GM23338 (cell line): Measurements from ENCODE around the gene CDX1. TPM values are rescaled to one million over a fixed set of nuclear protein-coding genes. Genes with fewer than 3 reads are reported as not detected.

Experiments used
- ATAC-seq: fragments of 200-7000 bp; cut with Tn5 transposase; 3 replicates; pipeline ENCODE4 v1.9.1; 2020
- DNase-seq: peaks from one replicate; pipeline ENCODE4 v3.0.0-alpha.2; 2015; ENCODE audit warnings: low spot score
- H2AFZ ChIP-seq: fragments of 200-600 bp; sonication (generic); 2 replicates; pipeline ENCODE4 v1.8.0; 2016; ENCODE audit warnings: antibody characterized with exemption, mild to moderate bottlenecking, moderate library complexity
- H3F3A ChIP-seq: fragments of 200-600 bp; sonication (generic); replicated peaks from 2 replicates; pipeline ENCODE4 v1.8.0; 2017; ENCODE audit warnings: antibody characterized with exemption, mixed run types, low read depth
- H3K27ac ChIP-seq: fragments of 200-600 bp; sonication (generic); 2 replicates; pipeline ENCODE4 v1.6.1; 2016; ENCODE audit warnings: low read depth
- H3K27me3 ChIP-seq: fragments of 200-600 bp; sonication (generic); 2 replicates; pipeline ENCODE4 v1.8.0; 2016; ENCODE audit warnings: mild to moderate bottlenecking, mixed run types, moderate library complexity; ENCODE audit not compliant: insufficient read depth
- H3K36me3 ChIP-seq: fragments of 200-600 bp; sonication (generic); 2 replicates; pipeline ENCODE4 v1.8.0; 2016; ENCODE audit warnings: mild to moderate bottlenecking; ENCODE audit not compliant: insufficient read depth
- H3K4me1 ChIP-seq: fragments of 200-600 bp; sonication (generic); 2 replicates; pipeline ENCODE4 v1.8.0; 2016; ENCODE audit warnings: mild to moderate bottlenecking, moderate library complexity; ENCODE audit not compliant: insufficient read depth
- H3K4me2 ChIP-seq: fragments of 200-600 bp; sonication (generic); 2 replicates; pipeline ENCODE4 v1.7.1; 2017; ENCODE audit warnings: mixed run types
- H3K4me3 ChIP-seq: fragments of 200-600 bp; sonication (generic); 2 replicates; pipeline ENCODE4 v1.6.1; 2016; ENCODE audit warnings: mixed run types
- H3K79me2 ChIP-seq: fragments of 200-600 bp; sonication (generic); replicated peaks from 2 replicates; pipeline ENCODE4 v1.8.0; 2017; ENCODE audit warnings: mild to moderate bottlenecking; ENCODE audit not compliant: insufficient read depth
- H3K9me2 ChIP-seq: fragments of 200-600 bp; sonication (generic); 2 replicates; pipeline ENCODE4 v1.8.0; 2017; ENCODE audit not compliant: insufficient read depth
- H4K20me1 ChIP-seq: fragments of 200-600 bp; sonication (generic); replicated peaks from 2 replicates; pipeline ENCODE4 v1.8.0; 2017; ENCODE audit warnings: mild to moderate bottlenecking; ENCODE audit not compliant: insufficient read depth
- H3K27ac Mint-ChIP-seq: 2 replicates; pipeline ENCODE4 v1.8.0; 2020; ENCODE audit warnings: inconsistent platforms, mild to moderate bottlenecking, moderate library complexity, mixed read lengths
- H3K27me3 Mint-ChIP-seq: 3 replicates; pipeline ENCODE4 v1.8.0; 2022; ENCODE audit warnings: low read depth, mild to moderate bottlenecking, moderate library complexity, mixed read lengths, inconsistent platforms; ENCODE audit not compliant: insufficient read depth, poor library complexity
- H3K36me3 Mint-ChIP-seq: 3 replicates; pipeline ENCODE4 v1.8.0; 2021; ENCODE audit warnings: low read depth, mild to moderate bottlenecking, inconsistent platforms, moderate library complexity, mixed read lengths
- H3K4me1 Mint-ChIP-seq: 3 replicates; pipeline ENCODE4 v1.8.0; 2020; ENCODE audit warnings: mild to moderate bottlenecking, inconsistent platforms, mixed read lengths
- H3K4me3 Mint-ChIP-seq: 3 replicates; pipeline ENCODE4 v1.8.0; 2021; ENCODE audit warnings: moderate library complexity, mild to moderate bottlenecking, inconsistent platforms, mixed read lengths
- H3K9me3 Mint-ChIP-seq: 3 replicates; pipeline ENCODE4 v1.8.0; 2020; ENCODE audit warnings: moderate library complexity, mild to moderate bottlenecking, inconsistent platforms, mixed read lengths
- EZH2phosphoT487 ChIP-seq: fragments of 200-600 bp; sonication (generic); IDR thresholded peaks from one replicate; pipeline ENCODE4 v1.8.1; 2018; ENCODE audit warnings: antibody characterized with exemption; ENCODE audit not compliant: unreplicated experiment
- NANOG ChIP-seq: IDR thresholded peaks from 2 replicates; pipeline ENCODE4 v1.6.1; 2016; ENCODE audit warnings: antibody characterized with exemption, borderline replicate concordance
- STAT1 ChIP-seq: IDR thresholded peaks from one replicate; pipeline ENCODE4 v1.6.1; 2016; ENCODE audit warnings: antibody characterized with exemption; ENCODE audit not compliant: unreplicated experiment
- ZNF114 ChIP-seq: fragments of 250-450 bp; sonication (Bioruptor Pico); IDR thresholded peaks from 2 replicates; pipeline ENCODE4 v1.5.0; 2020; ENCODE audit warnings: mild to moderate bottlenecking, moderate library complexity
- polyA plus RNA-seq: library from polyadenylated mRNA; unstranded; fragments of >200 nt; fragmentation: Nextera tagmentation; extraction: Ambion mirVana; gene quantifications from 2 replicates; pipeline ENCODE4 v1.2.1, GENCODE V29; 2016
- total RNA-seq: library from RNA; depleted of rRNA; stranded (reverse); fragments of >200 nt; shearing (Covaris generic); gene quantifications from 2 replicates; pipeline ENCODE4 v1.2.3, GENCODE V29; 2014
- TF ChIP-seq, protein P1 (sequence below): IDR thresholded peaks from 2 replicates; pipeline ENCODE4 v1.6.1; 2016; ENCODE audit warnings: antibody characterized with exemption
- TF ChIP-seq, protein P2 (sequence below), 2 experiments: fragments of 200-600 bp in 1 of 2; sonication (generic) in 1 of 2; conservative IDR thresholded peaks; 2 replicates each; pipeline versions ENCODE4 v1.5.1 to v1.6.1; 2016 to 2017; ENCODE audit warnings: antibody characterized with exemption in 2 of 2, low read depth in 2 of 2, mild to moderate bottlenecking in 2 of 2, moderate library complexity in 1 of 2

CDX1 gene
- total and polyA plus RNA-seq, 2 experiments from 2014 or later, result not detected

DNA sequence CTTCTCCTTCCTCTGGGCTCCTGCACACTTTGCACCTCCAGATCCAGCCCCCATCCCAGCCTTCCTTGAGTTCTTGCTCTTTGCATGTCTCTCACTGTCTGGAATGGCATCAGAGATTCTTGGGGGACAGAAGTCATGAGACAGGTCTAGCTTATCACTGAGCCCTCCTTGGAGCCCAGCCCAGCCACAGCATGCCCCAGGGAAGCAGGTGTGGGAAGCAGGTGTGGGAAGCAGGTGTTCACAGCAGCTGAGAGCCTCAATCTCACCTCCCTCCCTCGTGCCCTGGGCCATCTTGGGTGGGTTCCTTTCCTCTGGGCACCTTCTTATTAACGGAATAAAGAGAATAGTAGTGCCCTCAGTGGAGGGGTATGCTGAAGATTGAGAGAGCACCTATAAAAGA, 50.5 kb downstream of the CDX1 start:
- Histone ChIP-seq H3K9me2 (no peaks in the 10 kb centered on the region), H3K4me2 (no peak overlapping the region), H3K36me3 (no peaks in the 10 kb centered on the region), H3K27ac (no peak overlapping the region), H2AFZ (no peak overlapping the region), H3F3A (0 out of 2 replicates have a peak, but pooled peaks cover 3% of the 10 kb centered on the region), H3K79me2 (no peaks in the 10 kb centered on the region), H3K27me3 (no peaks in the 10 kb centered on the region), H3K4me3 (no peak overlapping the region), H3K4me1 (peaks cover 3% of the 10 kb centered on the region), H4K20me1 (no peaks in the 10 kb centered on the region)
- TF ChIP-seq NANOG (no peak), STAT1 (no peak), ZNF114 (CRISPR knock-in tag) (no peak), EZH2phosphoT487 (no peak)
- TF ChIP-seq, protein P1, sequence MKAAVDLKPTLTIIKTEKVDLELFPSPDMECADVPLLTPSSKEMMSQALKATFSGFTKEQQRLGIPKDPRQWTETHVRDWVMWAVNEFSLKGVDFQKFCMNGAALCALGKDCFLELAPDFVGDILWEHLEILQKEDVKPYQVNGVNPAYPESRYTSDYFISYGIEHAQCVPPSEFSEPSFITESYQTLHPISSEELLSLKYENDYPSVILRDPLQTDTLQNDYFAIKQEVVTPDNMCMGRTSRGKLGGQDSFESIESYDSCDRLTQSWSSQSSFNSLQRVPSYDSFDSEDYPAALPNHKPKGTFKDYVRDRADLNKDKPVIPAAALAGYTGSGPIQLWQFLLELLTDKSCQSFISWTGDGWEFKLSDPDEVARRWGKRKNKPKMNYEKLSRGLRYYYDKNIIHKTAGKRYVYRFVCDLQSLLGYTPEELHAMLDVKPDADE, result no peak
- TF ChIP-seq, protein P2, sequence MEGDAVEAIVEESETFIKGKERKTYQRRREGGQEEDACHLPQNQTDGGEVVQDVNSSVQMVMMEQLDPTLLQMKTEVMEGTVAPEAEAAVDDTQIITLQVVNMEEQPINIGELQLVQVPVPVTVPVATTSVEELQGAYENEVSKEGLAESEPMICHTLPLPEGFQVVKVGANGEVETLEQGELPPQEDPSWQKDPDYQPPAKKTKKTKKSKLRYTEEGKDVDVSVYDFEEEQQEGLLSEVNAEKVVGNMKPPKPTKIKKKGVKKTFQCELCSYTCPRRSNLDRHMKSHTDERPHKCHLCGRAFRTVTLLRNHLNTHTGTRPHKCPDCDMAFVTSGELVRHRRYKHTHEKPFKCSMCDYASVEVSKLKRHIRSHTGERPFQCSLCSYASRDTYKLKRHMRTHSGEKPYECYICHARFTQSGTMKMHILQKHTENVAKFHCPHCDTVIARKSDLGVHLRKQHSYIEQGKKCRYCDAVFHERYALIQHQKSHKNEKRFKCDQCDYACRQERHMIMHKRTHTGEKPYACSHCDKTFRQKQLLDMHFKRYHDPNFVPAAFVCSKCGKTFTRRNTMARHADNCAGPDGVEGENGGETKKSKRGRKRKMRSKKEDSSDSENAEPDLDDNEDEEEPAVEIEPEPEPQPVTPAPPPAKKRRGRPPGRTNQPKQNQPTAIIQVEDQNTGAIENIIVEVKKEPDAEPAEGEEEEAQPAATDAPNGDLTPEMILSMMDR (conservative IDR thresholded peaks at IDR 0.05; ENCODE audit: low read depth in 2 of 2), result no peak
- Mint-ChIP-seq H3K36me3 (no peaks in the 10 kb centered on the region), H3K9me3 (no peaks in the 10 kb centered on the region; the same call in 2 of the 3 replicates), H3K4me1 (peaks cover 16% of the 10 kb centered on the region), H3K4me3 (no peak overlapping the region), H3K27me3 (peaks cover 22% of the 10 kb centered on the region), H3K27ac (no peak overlapping the region)
- ATAC-seq, result no peak
- no peak for DNase-seq

DNA sequence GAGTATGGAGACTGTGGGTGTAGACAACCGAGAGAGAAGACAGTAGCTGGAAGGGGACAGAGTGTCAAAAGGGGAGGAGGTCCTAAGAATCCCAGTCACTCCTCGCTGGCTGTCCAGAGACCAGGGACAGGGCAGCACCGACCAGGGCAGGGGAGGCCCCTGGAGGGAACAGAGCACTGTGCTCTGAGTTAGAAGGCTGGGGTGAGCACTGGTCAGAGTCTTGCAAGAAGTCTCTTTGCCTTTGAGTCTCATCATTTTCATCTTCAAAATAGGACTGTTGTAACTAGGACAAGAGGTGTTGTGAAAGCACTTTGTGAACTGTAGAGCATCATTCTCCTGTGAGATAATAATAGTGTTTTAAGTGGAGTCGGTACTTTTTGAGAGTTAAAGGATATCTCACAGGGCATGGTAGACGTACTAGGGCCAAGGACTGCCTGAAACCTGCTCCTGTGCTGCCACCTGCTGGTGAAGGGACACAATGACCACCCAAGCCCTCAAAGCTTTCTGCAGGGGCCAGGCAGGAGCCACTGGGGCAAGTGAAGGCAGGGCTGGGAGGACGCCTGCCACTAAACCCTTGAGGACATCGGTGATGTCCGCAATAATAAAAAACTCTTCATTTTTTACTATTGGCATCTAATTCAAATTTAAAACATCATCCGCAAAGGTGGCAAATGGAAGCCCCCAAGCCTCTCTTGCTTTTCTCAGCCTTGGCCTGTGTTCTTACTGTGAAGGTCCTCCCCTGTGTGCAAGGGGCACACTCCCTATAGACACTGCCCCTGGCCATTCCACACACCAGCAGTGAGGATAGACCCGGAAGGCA, 51.5 kb downstream of the CDX1 start:
- Mint-ChIP-seq H3K27me3 (peaks cover 16% of the 10 kb centered on the region), H3K4me3 (no peak overlapping the region), H3K27ac (no peak overlapping the region), H3K36me3 (no peaks in the 10 kb centered on the region), H3K9me3 (no peaks in the 10 kb centered on the region), H3K4me1 (peaks cover 11% of the 10 kb centered on the region)
- H2AFZ ChIP-seq, result no peak overlapping the region
- TF ChIP-seq EZH2phosphoT487 (no peak), ZNF114 (CRISPR knock-in tag) (no peak)
- TF ChIP-seq, protein P2 (conservative IDR thresholded peaks at IDR 0.05; ENCODE audit: low read depth in 2 of 2), result peak; percentile 91 to 99
- H3F3A ChIP-seq, result no peaks in the 10 kb centered on the region
- H3K4me3 ChIP-seq, result no peak overlapping the region
- no peaks in the 10 kb centered on the region for H3K79me2 ChIP-seq
- no peak overlapping the region for H3K4me2 ChIP-seq
- H3K4me1 ChIP-seq, result no peaks in the 10 kb centered on the region; the same call in 1 of the 2 replicates
- no peak overlapping the region for H3K27ac ChIP-seq
- DNase-seq (peak; percentile 87), ATAC-seq (peak; percentile 94)
- no peaks in the 10 kb centered on the region for H3K9me2 ChIP-seq
- no peaks in the 10 kb centered on the region for H3K27me3 ChIP-seq
- H4K20me1 ChIP-seq, result no peaks in the 10 kb centered on the region
- no peaks in the 10 kb centered on the region for H3K36me3 ChIP-seq
